HCT116 (cell line): Measurements from ENCODE around the gene MTSS2. TPM values are rescaled to one million over a fixed set of nuclear protein-coding genes. Genes with fewer than 3 reads are reported as not detected.

ENCODE experiments used
- ATAC-seq: fragments of 200-7000 bp; cut with Tn5 transposase; 2 replicates; pipeline ENCODE4 v1.9.1; 2020; ENCODE audit warnings: mild to moderate bottlenecking, moderate library complexity
- BruUV-seq: library from RNA; stranded (reverse); fragments of 400-500 nt; replicated peaks from 2 replicates; lab custom pipeline; 2021; lab: Mats Ljungman, UMichigan
- CTCF ChIA-PET: fragments of 300-600 bp; sonication (Branson Sonifier 250); formaldehyde crosslinking; loops from one replicate; lab custom pipeline; 2021; ENCODE audit warnings: antibody characterized with exemption; lab: Charles Lee
- POLR2A ChIA-PET: fragments of 300-600, 350-600 bp; sonication (Branson Sonifier 250); formaldehyde crosslinking; loops from one replicate; lab custom pipeline; 2021; ENCODE audit warnings: antibody characterized with exemption; lab: Charles Lee
- RAD21 ChIA-PET, 2 experiments: fragments of 300-600 bp; sonication (Branson Sonifier 250); formaldehyde crosslinking; loops; one replicate each; lab custom pipeline; 2023; ENCODE audit warnings: low total read pairs in 2 of 2; ENCODE audit not compliant: uncharacterized antibody in 2 of 2, unreplicated experiment in 2 of 2, low non-redundant PET in 1 of 2; lab: Charles Lee
- DNase-seq: peaks from one replicate; pipeline ENCODE4 v3.0.0-alpha.2; 2010; ENCODE audit warnings: low read depth, low spot score
- H2AFZ ChIP-seq: fragments of 200-600 bp; shearing (Covaris generic), sonication (generic); 2 replicates; pipeline ENCODE4 v1.6.1; 2017; ENCODE audit warnings: low read depth, mixed run types, mixed read lengths, antibody characterized with exemption, low read length; ENCODE audit not compliant: poor library complexity, severe bottlenecking
- H3K27ac ChIP-seq: 2 replicates; pipeline ENCODE4 v1.5.1; 2012; ENCODE audit warnings: low read depth, low read length
- H3K27me3 ChIP-seq: fragments of 200-600 bp; sonication (generic); 2 replicates; pipeline ENCODE4 v1.6.1; 2016; ENCODE audit warnings: mixed run types, low read length, mixed read lengths; ENCODE audit not compliant: insufficient read depth
- H3K36me3 ChIP-seq, 2 experiments: fragments of 200-500 bp in 1 of 2; fragments of 200-600 bp in 1 of 2; sonication (Bioruptor generic) in 1 of 2; sonication (generic) in 1 of 2; 2 replicates each; pipeline versions ENCODE4 v1.5.1 to v1.6.1; 2014 to 2016; ENCODE audit warnings: low read length in 2 of 2, inconsistent platforms in 1 of 2, mixed read lengths in 1 of 2, mixed run types in 1 of 2; ENCODE audit not compliant: insufficient read depth in 2 of 2, control insufficient read depth in 1 of 2
- H3K4me1 ChIP-seq, 2 experiments: fragments of 200-600 bp in 1 of 2; sonication (generic) in 1 of 2; 2 replicates each; pipeline versions ENCODE4 v1.5.1 to v1.6.1; 2012 to 2017; ENCODE audit warnings: low read length in 2 of 2, inconsistent platforms in 1 of 2, mild to moderate bottlenecking in 1 of 2, mixed read lengths in 1 of 2, mixed run types in 1 of 2, moderate library complexity in 1 of 2; ENCODE audit not compliant: insufficient read depth in 2 of 2, control insufficient read depth in 1 of 2
- H3K4me2 ChIP-seq: fragments of 200-600 bp; sonication (generic); 2 replicates; pipeline ENCODE4 v1.6.1; 2017; ENCODE audit warnings: mixed run types, low read length, mixed read lengths
- H3K4me3 ChIP-seq, 2 experiments: fragments of 200-600 bp in 1 of 2; sonication (generic) in 1 of 2; replicated peaks in 1 of 2; 2 replicates each; pipeline ENCODE4 v1.5.1; 2011 to 2016; ENCODE audit warnings: low read length in 2 of 2, control low read depth in 1 of 2, low read depth in 1 of 2, mild to moderate bottlenecking in 1 of 2, mixed read lengths in 1 of 2, mixed run types in 1 of 2
- H3K79me2 ChIP-seq: fragments of 200-600 bp; sonication (generic); 2 replicates; pipeline ENCODE4 v1.6.1; 2017; ENCODE audit warnings: mild to moderate bottlenecking, mixed run types, low read length, moderate library complexity, mixed read lengths; ENCODE audit not compliant: insufficient read depth
- H3K9ac ChIP-seq: fragments of 200-600 bp; sonication (generic); 2 replicates; pipeline ENCODE4 v1.6.1; 2016; ENCODE audit warnings: low read length, mixed read lengths
- H3K9me2 ChIP-seq: fragments of 200-600 bp; sonication (generic), shearing (Covaris generic); 2 replicates; pipeline ENCODE4 v1.6.1; 2017; ENCODE audit warnings: mixed run types, mild to moderate bottlenecking, moderate library complexity; ENCODE audit not compliant: insufficient read depth
- H3K9me3 ChIP-seq, 2 experiments: fragments of 200-500 bp in 1 of 2; fragments of 200-600 bp in 1 of 2; sonication (Bioruptor generic) in 1 of 2; sonication (generic) in 1 of 2; 2 replicates each; pipeline ENCODE4 v1.6.1; 2014 to 2017; ENCODE audit warnings: low read length in 2 of 2, mixed read lengths in 2 of 2, inconsistent platforms in 1 of 2, low read depth in 1 of 2, mild to moderate bottlenecking in 1 of 2, mixed run types in 1 of 2, moderate library complexity in 1 of 2; ENCODE audit not compliant: control insufficient read depth in 1 of 2, insufficient read depth in 1 of 2
- H4K20me1 ChIP-seq: fragments of 200-600 bp; sonication (generic), shearing (Covaris generic); 2 replicates; pipeline ENCODE4 v1.6.1; 2017; ENCODE audit warnings: mixed run types, mild to moderate bottlenecking, moderate library complexity; ENCODE audit not compliant: insufficient read depth
- ATF3 ChIP-seq: IDR thresholded peaks from 2 replicates; pipeline ENCODE4 v1.6.1; 2012
- CBX3 ChIP-seq: IDR thresholded peaks from 2 replicates; pipeline ENCODE4 v1.6.1; 2012; ENCODE audit warnings: low read depth
- CEBPB ChIP-seq: IDR thresholded peaks from 2 replicates; pipeline ENCODE4 v1.6.1; 2012; ENCODE audit warnings: low read depth
- CTCF ChIP-seq, 3 experiments: fragments of 200-600 bp in 1 of 3; sonication (generic) in 1 of 3; IDR thresholded peaks in 2 of 3; conservative IDR thresholded peaks in 1 of 3; 2 replicates each; pipeline ENCODE4 v1.5.1; 2012 to 2017; ENCODE audit warnings: low read depth in 2 of 3, low read length in 2 of 3, antibody characterized with exemption in 1 of 3, borderline replicate concordance in 1 of 3, control low read depth in 1 of 3, mild to moderate bottlenecking in 1 of 3, mixed read lengths in 1 of 3, mixed run types in 1 of 3, moderate library complexity in 1 of 3; ENCODE audit not compliant: insufficient read depth in 1 of 3
- EGR1 ChIP-seq: IDR thresholded peaks from 2 replicates; pipeline ENCODE4 v1.6.1; 2012; ENCODE audit warnings: low read depth
- ELF1 ChIP-seq: IDR thresholded peaks from 2 replicates; pipeline ENCODE4 v1.6.1; 2012; ENCODE audit warnings: low read depth, borderline replicate concordance
- EZH2 ChIP-seq: fragments of 200-600 bp; sonication (generic); IDR thresholded peaks from 2 replicates; pipeline ENCODE4 v1.6.1; 2017; ENCODE audit warnings: antibody characterized with exemption, mixed run types
- FOSL1 ChIP-seq: IDR thresholded peaks from 2 replicates; pipeline ENCODE4 v1.6.1; 2012; ENCODE audit warnings: low read depth
- JUND ChIP-seq: IDR thresholded peaks from 2 replicates; pipeline ENCODE4 v1.6.1; 2012
- MAX ChIP-seq: IDR thresholded peaks from 2 replicates; pipeline ENCODE4 v1.6.1; 2012
- POLR2A ChIP-seq: IDR thresholded peaks from 2 replicates; pipeline ENCODE4 v1.7.0; 2011; ENCODE audit warnings: borderline replicate concordance; ENCODE audit not compliant: insufficient read depth, insufficient read length; ENCODE audit errors: extremely low read depth
- POLR2AphosphoS5 ChIP-seq: IDR thresholded peaks from 2 replicates; pipeline ENCODE4 v1.6.1; 2011; ENCODE audit warnings: mild to moderate bottlenecking, low read depth, low read length, moderate library complexity
- RAD21 ChIP-seq: IDR thresholded peaks from 2 replicates; pipeline ENCODE4 v1.6.1; 2012; ENCODE audit warnings: low read depth, mild to moderate bottlenecking
- SIN3A ChIP-seq: IDR thresholded peaks from 2 replicates; pipeline ENCODE4 v1.6.1; 2012; ENCODE audit warnings: low read depth
- TCF7L2 ChIP-seq: IDR thresholded peaks from 2 replicates; pipeline ENCODE4 v1.7.0; 2011; ENCODE audit warnings: borderline replicate concordance, inconsistent platforms; ENCODE audit not compliant: insufficient read depth, insufficient read length; ENCODE audit errors: extremely low read depth
- ZBTB33 ChIP-seq: IDR thresholded peaks from 2 replicates; pipeline ENCODE4 v1.6.1; 2011; ENCODE audit warnings: mild to moderate bottlenecking, low read length, moderate library complexity; ENCODE audit not compliant: insufficient replicate concordance; ENCODE audit errors: extremely low read depth
- ZFX ChIP-seq: fragments of 450-650 bp; IDR thresholded peaks from 2 replicates; pipeline ENCODE4 v1.6.1; 2017
- ZNF274 ChIP-seq: fragments of 200-500 bp; sonication (Bioruptor generic); IDR thresholded peaks from 2 replicates; pipeline ENCODE4 v1.6.1; 2014; ENCODE audit warnings: mild to moderate bottlenecking, low read depth, low read length, inconsistent platforms
- intact Hi-C: fragments of 100-400 bp; cut with micrococcal nuclease; formaldehyde crosslinking; loops from 2 replicates; pipeline ENCODE4 v1.10.0; 2022
- total RNA-seq: library from RNA; stranded (reverse); gene quantifications from one replicate; pipeline ENCODE4 v1.2.1, GENCODE V29; 2021; ENCODE audit not compliant: unreplicated experiment

Gene MTSS2
- total RNA-seq, 1 experiment from 2014 or later: 41.8 TPM

DNA sequence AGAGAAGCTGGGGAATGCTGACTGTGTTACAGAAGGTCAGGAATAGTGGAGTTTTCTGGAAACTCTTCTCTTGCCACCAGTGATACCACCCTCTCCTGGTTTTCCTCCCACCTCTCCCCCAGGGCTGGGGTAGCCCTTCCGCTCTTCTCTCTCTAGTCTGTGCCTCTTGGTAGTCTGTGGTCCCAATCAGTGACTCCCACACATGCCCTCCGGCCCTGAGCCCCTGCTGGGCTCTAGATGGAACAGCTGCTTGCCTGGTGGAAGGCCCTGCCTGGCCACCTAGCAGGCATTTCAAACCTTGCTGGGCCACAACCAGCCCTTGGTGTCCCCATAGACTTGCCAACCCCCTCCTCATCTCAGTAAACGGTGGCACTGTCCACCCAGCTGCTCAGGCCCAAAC, 15.2 kb upstream of the MTSS2 start (continued):
- TF ChIP-seq ZBTB33: no peak
- TF ChIP-seq FOSL1: no peak
- TF ChIP-seq ZNF274: no peak
- TF ChIP-seq CEBPB: no peak
- no peak for TF ChIP-seq SIN3A
- no peak for TF ChIP-seq POLR2A
- TF ChIP-seq, all 23 proteins: peak for 0

DNA sequence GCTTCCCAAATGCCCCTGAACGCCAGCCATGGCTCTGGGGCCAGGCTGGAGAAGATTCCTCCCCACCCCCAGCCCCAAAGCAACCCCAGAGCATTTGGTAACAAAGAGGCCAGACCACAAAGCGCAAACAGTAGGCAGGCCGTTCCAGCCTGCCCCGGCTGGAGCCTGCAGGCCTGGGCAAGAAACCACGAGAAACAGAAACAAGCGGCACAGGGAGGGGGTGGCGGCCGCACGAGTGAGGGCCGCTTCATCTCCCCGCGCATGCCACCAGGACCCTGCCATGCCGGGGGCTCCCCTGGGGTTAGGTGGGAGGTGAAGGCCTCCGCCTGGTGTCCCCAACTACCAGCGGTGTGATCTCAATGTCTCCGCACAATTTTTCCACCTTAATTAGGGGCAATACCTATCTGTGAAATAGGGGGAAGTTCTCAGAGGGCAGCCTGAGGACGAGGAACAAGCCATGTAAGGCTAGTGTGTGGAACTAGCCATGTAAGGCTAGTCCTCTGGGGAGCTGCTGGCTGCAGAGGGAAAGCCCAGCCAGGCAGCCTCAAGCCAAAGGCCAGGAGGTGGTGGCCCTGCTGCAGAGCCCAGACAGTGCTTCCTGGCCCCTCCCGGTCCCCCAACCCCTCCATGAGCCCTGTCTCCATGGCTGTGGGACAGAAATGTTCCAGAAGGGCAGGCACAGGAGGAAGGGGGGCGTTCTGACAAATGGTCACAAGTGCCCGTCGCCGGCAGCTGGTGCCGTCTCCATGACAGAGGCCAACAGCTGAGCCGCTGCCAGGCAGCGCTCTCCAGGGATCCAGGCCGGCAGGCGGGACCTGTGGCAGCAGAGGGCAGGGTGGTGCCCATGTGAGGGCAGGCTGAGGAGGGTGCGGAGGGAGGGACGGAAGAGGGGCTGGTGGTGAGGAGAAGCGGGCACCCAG, 14.5 kb upstream of the MTSS2 start:
- CTCF ChIA-PET: no interaction called here
- H3K9me3 ChIP-seq: no peaks in the 10 kb centered on the region
- H3K27me3 ChIP-seq: no peaks in the 10 kb centered on the region
- no peak overlapping the region for H3K4me2 ChIP-seq
- no peak for DNase-seq
- peaks cover 23 to 45% of the 10 kb centered on the region in 2 experiments for H3K4me1 ChIP-seq
- H3K9ac ChIP-seq: no peak overlapping the region
- H4K20me1 ChIP-seq: no peaks in the 10 kb centered on the region
- intact Hi-C loops: no loop called here
- no peaks in the 10 kb centered on the region for H3K9me2 ChIP-seq
- POLR2A ChIA-PET: no interaction called here
- no peaks in the 10 kb centered on the region for H3K79me2 ChIP-seq
- BruUV-seq: no TSS peak
- no peak overlapping the region for H3K4me3 ChIP-seq
- ATAC-seq: no peak
- H2AFZ ChIP-seq: no peak overlapping the region
- H3K36me3 ChIP-seq: no peaks in the 10 kb centered on the region
- H3K27ac ChIP-seq: no peak overlapping the region
- RAD21 ChIA-PET: no interaction called here
- TF ChIP-seq FOSL1 (no peak), JUND (no peak), MAX (no peak), EGR1 (no peak), CBX3 (no peak), TCF7L2 (no peak), EZH2 (no peak), SIN3A (no peak), ATF3 (no peak), ZFX (no peak), CTCF (IDR thresholded peaks at IDR 0.05 in 2 of 3, conservative IDR thresholded peaks at IDR 0.05 in 1 of 3; ENCODE audit: borderline replicate concordance in 1 of 3, insufficient read depth in 1 of 3, low read depth in 2 of 3, low read length in 2 of 3) (no peak), POLR2A (no peak), POLR2AphosphoS5 (no peak), ELF1 (no peak), ZBTB33 (no peak), RAD21 (no peak), CEBPB (no peak)
